ENCODE data around the gene ZFP1. TPM values are rescaled to one million over a fixed set of nuclear protein-coding genes. Genes with fewer than 3 reads are reported as not detected.

Gene ZFP1
- total and polyA plus RNA-seq, 11 donors, result 3.1 to 10.7 (median 5.9) TPM

DNA sequence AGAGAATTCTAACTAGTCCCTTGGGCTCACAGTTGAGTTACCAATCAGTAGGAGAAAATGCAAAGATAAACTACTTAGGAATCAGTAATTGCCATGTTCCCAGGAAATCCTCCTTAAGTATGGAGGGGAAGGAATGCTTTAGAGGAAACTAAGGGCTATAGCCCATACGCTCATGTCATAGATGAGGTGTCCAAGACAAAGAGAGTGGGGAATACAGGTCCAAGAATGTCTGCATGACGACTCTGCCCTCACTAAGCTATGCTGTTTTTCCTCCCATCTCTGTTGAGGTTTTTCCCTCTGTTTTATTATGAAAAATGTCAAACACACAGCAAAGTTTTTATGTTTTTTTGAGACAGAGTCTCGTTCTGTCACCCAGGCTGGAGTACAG lies 47.7 kb upstream of the ZFP1 start:
- no peaks in the 10 kb centered on the region for H3K27me3 ChIP-seq
- 72 to 85% (median 84%) methylated on average over 3 of the region's 3 CpGs for WGBS, 4 donors
- peak overlapping the region in 6 of 12 donors; percentile 51 to 78 (median 68) for H3K27ac ChIP-seq
- no peaks in the 10 kb centered on the region for H3K9me3 ChIP-seq
- no peak for ATAC-seq
- TF ChIP-seq, protein P1, sequence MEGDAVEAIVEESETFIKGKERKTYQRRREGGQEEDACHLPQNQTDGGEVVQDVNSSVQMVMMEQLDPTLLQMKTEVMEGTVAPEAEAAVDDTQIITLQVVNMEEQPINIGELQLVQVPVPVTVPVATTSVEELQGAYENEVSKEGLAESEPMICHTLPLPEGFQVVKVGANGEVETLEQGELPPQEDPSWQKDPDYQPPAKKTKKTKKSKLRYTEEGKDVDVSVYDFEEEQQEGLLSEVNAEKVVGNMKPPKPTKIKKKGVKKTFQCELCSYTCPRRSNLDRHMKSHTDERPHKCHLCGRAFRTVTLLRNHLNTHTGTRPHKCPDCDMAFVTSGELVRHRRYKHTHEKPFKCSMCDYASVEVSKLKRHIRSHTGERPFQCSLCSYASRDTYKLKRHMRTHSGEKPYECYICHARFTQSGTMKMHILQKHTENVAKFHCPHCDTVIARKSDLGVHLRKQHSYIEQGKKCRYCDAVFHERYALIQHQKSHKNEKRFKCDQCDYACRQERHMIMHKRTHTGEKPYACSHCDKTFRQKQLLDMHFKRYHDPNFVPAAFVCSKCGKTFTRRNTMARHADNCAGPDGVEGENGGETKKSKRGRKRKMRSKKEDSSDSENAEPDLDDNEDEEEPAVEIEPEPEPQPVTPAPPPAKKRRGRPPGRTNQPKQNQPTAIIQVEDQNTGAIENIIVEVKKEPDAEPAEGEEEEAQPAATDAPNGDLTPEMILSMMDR (IDR thresholded peaks at IDR 0.05), result no peak
- no peak for TF ChIP-seq POLR2A (IDR thresholded peaks at IDR 0.05)
- no peak overlapping the region for H3K4me3 ChIP-seq
- peaks cover 0 to 7% (median 0%) of the 10 kb centered on the region in 9 donors for H3K36me3 ChIP-seq
- intact Hi-C loops (cut with DNase I), result loop anchor here in 2 of 10 donors (5.0 to 10.0 kb wide), 2 partner anchors 43 to 56 kb away; no protein-coding TSS in a partner anchor
- DNase-seq, result no peak
- peaks cover 12 to 50% (median 44%) of the 10 kb centered on the region in 12 donors for H3K4me1 ChIP-seq

DNA sequence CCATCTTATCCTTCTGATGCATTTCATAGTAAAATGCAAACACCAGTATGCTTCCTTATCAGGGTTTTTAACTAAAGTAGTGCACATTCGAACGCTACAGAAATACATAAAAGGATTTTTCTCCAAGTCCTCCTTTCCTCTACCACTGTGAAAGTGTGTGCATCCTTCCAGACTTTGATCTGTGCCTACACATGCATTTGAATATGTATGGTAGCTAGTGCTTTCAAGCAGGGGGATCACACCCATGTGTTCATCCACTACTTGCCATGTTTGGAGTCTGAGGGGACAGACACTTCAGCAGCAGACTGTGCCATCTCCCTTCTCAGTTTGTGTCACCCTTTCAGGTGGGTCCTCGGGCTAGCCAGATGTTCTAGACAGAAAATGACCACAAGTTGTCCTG lies 46.7 kb upstream of the ZFP1 start:
- H3K27me3 ChIP-seq, result no peaks in the 10 kb centered on the region
- peaks cover 12 to 60% (median 53%) of the 10 kb centered on the region in 12 donors for H3K4me1 ChIP-seq
- H3K36me3 ChIP-seq, result peaks cover 0 to 6% (median 0%) of the 10 kb centered on the region in 9 donors
- ATAC-seq, result no peak
- no peak for DNase-seq
- TF ChIP-seq POLR2A (IDR thresholded peaks at IDR 0.05), result no peak
- TF ChIP-seq, protein P1 (IDR thresholded peaks at IDR 0.05), result no peak
- intact Hi-C loops (cut with DNase I), result loop anchor here in 2 of 10 donors (5.0 to 10.0 kb wide), 2 partner anchors 44 to 57 kb away; no protein-coding TSS in a partner anchor
- H3K9me3 ChIP-seq, result no peaks in the 10 kb centered on the region
- H3K4me3 ChIP-seq, result no peak overlapping the region
- no peak overlapping the region for H3K27ac ChIP-seq
- 93 to 100% (median 95%) methylated on average over 2 to 3 of the region's 3 CpGs for WGBS, 4 donors

DNA sequence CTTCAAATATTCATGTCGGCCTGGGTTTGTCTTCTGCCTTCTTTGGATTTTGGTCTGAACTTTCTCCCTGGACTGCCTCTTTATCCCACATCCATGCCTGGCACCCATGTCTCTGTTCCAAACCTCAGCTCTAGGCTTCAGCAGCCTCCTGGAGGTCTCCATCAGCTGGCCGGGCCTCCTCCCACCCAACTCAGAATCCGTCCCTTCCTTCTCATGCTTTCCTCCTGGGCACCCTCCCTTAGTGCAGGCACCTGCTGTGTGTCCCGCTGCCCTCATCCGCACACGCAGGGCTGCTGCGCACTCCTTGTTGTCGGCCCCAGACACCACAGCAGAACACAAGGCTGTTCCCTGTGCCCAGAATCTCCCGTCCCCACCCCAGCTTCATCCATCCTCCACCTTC lies 45.7 kb upstream of the ZFP1 start:
- ATAC-seq, result no peak
- H3K27ac ChIP-seq, result no peak overlapping the region
- TF ChIP-seq, protein P1 (IDR thresholded peaks at IDR 0.05), result no peak
- no peak for TF ChIP-seq POLR2A (IDR thresholded peaks at IDR 0.05)
- no peak overlapping the region for H3K4me3 ChIP-seq
- intact Hi-C loops (cut with DNase I), result loop anchor here in 2 of 10 donors (5.0 to 10.0 kb wide), 2 partner anchors 45 to 58 kb away; no protein-coding TSS in a partner anchor
- no peaks in the 10 kb centered on the region for H3K27me3 ChIP-seq
- no peaks in the 10 kb centered on the region for H3K9me3 ChIP-seq
- peaks cover 0 to 6% (median 0%) of the 10 kb centered on the region in 9 donors for H3K36me3 ChIP-seq
- no peak for DNase-seq
- WGBS, 4 donors, result 96 to 97% (median 96%) methylated on average over 9 of the region's 9 CpGs
- peaks cover 12 to 65% (median 52%) of the 10 kb centered on the region in 12 donors for H3K4me1 ChIP-seq

- Histone ChIP-seq H3K36me3 (peaks cover 0 to 6% (median 0%) of the 10 kb centered on the region in 9 donors), H3K27ac (peak overlapping the region in 1 of 12 donors; percentile 87), H3K4me3 (no peak overlapping the region), H3K4me1 (peaks cover 9 to 64% (median 41%) of the 10 kb centered on the region in 12 donors), H3K27me3 (no peaks in the 10 kb centered on the region), H3K9me3 (no peaks in the 10 kb centered on the region)
- no peak for TF ChIP-seq POLR2A (IDR thresholded peaks at IDR 0.05)
- TF ChIP-seq, protein P1 (IDR thresholded peaks at IDR 0.05), result no peak
- intact Hi-C loops (cut with DNase I), result loop anchor here in 2 of 10 donors (5.0 to 10.0 kb wide), 2 partner anchors 47 to 59 kb away; no protein-coding TSS in a partner anchor
- no peak for DNase-seq
- ATAC-seq, result no peak
- WGBS, 4 donors, result 96 to 99% (median 98%) methylated on average over 5 of the region's 5 CpGs
These were observed 44.3 kb upstream of the ZFP1 start for GRCh38 chr16:75103994-75104393.
